Measurements from ENCODE around the gene SCO2.

Gene SCO2

GRCh38 chr22:50530877-50531545 is 5.6 kb upstream of the SCO2 start:
- Mint-ChIP-seq H3K4me1 (ENCODE audit: low read depth) (peaks cover 49% of the 10 kb centered on the region), H3K27ac (peak overlapping the region; percentile 97), H3K4me3 (peak overlapping the region; percentile 90), H3K9me3 (no peaks in the 10 kb centered on the region), H3K27me3 (no peaks in the 10 kb centered on the region), H3K36me3 (ENCODE audit: low read depth) (peaks cover 24% of the 10 kb centered on the region)
- peak; percentile 89 for DNase-seq

- no peak for DNase-seq
- H3K27me3 Mint-ChIP-seq: no peaks in the 10 kb centered on the region
- peaks cover 24% of the 10 kb centered on the region for H3K36me3 Mint-ChIP-seq (ENCODE audit: low read depth)
- H3K4me1 Mint-ChIP-seq (ENCODE audit: low read depth): peaks cover 49% of the 10 kb centered on the region
- no peaks in the 10 kb centered on the region for H3K9me3 Mint-ChIP-seq
- H3K4me3 Mint-ChIP-seq: peak overlapping the region; percentile 90
- peak overlapping the region; percentile 97 for H3K27ac Mint-ChIP-seq
These were observed 5.1 kb upstream of the SCO2 start for GRCh38 chr22:50530580-50530876.

GRCh38 chr22:50529897-50530579 is 4.6 kb upstream of the SCO2 start, which contains the start of gene TYMP:
Gene TYMP, minus strand, starts transcription at chr22:50530012. Its CDS starts 303 bp downstream, at chr22:50529709.
- peak within 1 kb of the TSS; percentile 97 for H3K27ac Mint-ChIP-seq
- no peaks in the 10 kb centered on the region for H3K9me3 Mint-ChIP-seq
- peak; percentile 86 for DNase-seq
- peaks cover 49% of the 10 kb centered on the region for H3K4me1 Mint-ChIP-seq (ENCODE audit: low read depth)
- H3K4me3 Mint-ChIP-seq: peak within 1 kb of the TSS; percentile 90
- no peaks in the 10 kb centered on the region for H3K27me3 Mint-ChIP-seq
- peaks cover 24% of the 10 kb centered on the region for H3K36me3 Mint-ChIP-seq (ENCODE audit: low read depth)

GRCh38 chr22:50529416-50529896 is 4.1 kb upstream of the SCO2 start:
- Mint-ChIP-seq H3K4me1 (ENCODE audit: low read depth) (peaks cover 51% of the 10 kb centered on the region), H3K27me3 (no peaks in the 10 kb centered on the region), H3K36me3 (ENCODE audit: low read depth) (peaks cover 30% of the 10 kb centered on the region), H3K27ac (peak overlapping the region; percentile 71), H3K9me3 (no peaks in the 10 kb centered on the region), H3K4me3 (peak overlapping the region; percentile 83)
- DNase-seq: no peak

GRCh38 chr22:50528682-50529415 is 3.5 kb upstream of the SCO2 start:
- DNase-seq: no peak
- Mint-ChIP-seq H3K4me3 (peak overlapping the region; percentile 83), H3K36me3 (ENCODE audit: low read depth) (peaks cover 36% of the 10 kb centered on the region), H3K27me3 (no peaks in the 10 kb centered on the region), H3K27ac (peak overlapping the region; percentile 93), H3K9me3 (no peaks in the 10 kb centered on the region), H3K4me1 (ENCODE audit: low read depth) (peaks cover 49% of the 10 kb centered on the region)

- Mint-ChIP-seq H3K4me3 (peak overlapping the region; percentile 83), H3K36me3 (ENCODE audit: low read depth) (peaks cover 43% of the 10 kb centered on the region), H3K9me3 (no peaks in the 10 kb centered on the region), H3K27ac (peak overlapping the region; percentile 93), H3K27me3 (no peaks in the 10 kb centered on the region), H3K4me1 (ENCODE audit: low read depth) (peaks cover 48% of the 10 kb centered on the region)
- no peak for DNase-seq
These were observed 2.7 kb upstream of the SCO2 start for GRCh38 chr22:50527921-50528681.

GRCh38 chr22:50526834-50527801 is 1.7 kb upstream of the SCO2 start:
- peak overlapping the region; percentile 83 for H3K4me3 Mint-ChIP-seq
- H3K4me1 Mint-ChIP-seq (ENCODE audit: low read depth): peaks cover 41% of the 10 kb centered on the region
- no peaks in the 10 kb centered on the region for H3K27me3 Mint-ChIP-seq
- no peaks in the 10 kb centered on the region for H3K9me3 Mint-ChIP-seq
- DNase-seq: peak; percentile 75
- H3K36me3 Mint-ChIP-seq (ENCODE audit: low read depth): peaks cover 51% of the 10 kb centered on the region
- peak overlapping the region; percentile 93 for H3K27ac Mint-ChIP-seq

GRCh38 chr22:50526108-50526833 is 873 bp upstream of the SCO2 start:
- peak overlapping the region; percentile 92 for H3K4me3 Mint-ChIP-seq
- H3K36me3 Mint-ChIP-seq (ENCODE audit: low read depth): peaks cover 60% of the 10 kb centered on the region
- H3K4me1 Mint-ChIP-seq (ENCODE audit: low read depth): peaks cover 41% of the 10 kb centered on the region
- no peaks in the 10 kb centered on the region for H3K9me3 Mint-ChIP-seq
- no peaks in the 10 kb centered on the region for H3K27me3 Mint-ChIP-seq
- H3K27ac Mint-ChIP-seq: peak overlapping the region; percentile 93
- peak; percentile 90 for DNase-seq

- H3K4me1 Mint-ChIP-seq (ENCODE audit: low read depth): peaks cover 39% of the 10 kb centered on the region
- peak overlapping the region; percentile 93 for H3K27ac Mint-ChIP-seq
- no peak for DNase-seq
- H3K9me3 Mint-ChIP-seq: no peaks in the 10 kb centered on the region
- H3K36me3 Mint-ChIP-seq (ENCODE audit: low read depth): peaks cover 62% of the 10 kb centered on the region
- peak overlapping the region; percentile 92 for H3K4me3 Mint-ChIP-seq
- no peaks in the 10 kb centered on the region for H3K27me3 Mint-ChIP-seq
These were observed 385 bp upstream of the SCO2 start for GRCh38 chr22:50525858-50526107.

- Mint-ChIP-seq H3K4me1 (ENCODE audit: low read depth) (peaks cover 39% of the 10 kb centered on the region), H3K9me3 (no peaks in the 10 kb centered on the region), H3K4me3 (peak overlapping the region; percentile 92), H3K36me3 (ENCODE audit: low read depth) (peaks cover 73% of the 10 kb centered on the region), H3K27ac (peak overlapping the region; percentile 93), H3K27me3 (no peaks in the 10 kb centered on the region)
- DNase-seq: no peak
These were observed 708 bp downstream of the SCO2 start for GRCh38 chr22:50524676-50525103.

GRCh38 chr22:50523806-50524675 is 1.4 kb downstream of the SCO2 start:
- DNase-seq: no peak

GRCh38 chr22:50523458-50523805 is 2.0 kb downstream of the SCO2 start:
- DNase-seq: no peak
- Mint-ChIP-seq H3K4me3 (peak overlapping the region; percentile 92), H3K27me3 (no peaks in the 10 kb centered on the region), H3K36me3 (ENCODE audit: low read depth) (peaks cover 80% of the 10 kb centered on the region), H3K27ac (peak overlapping the region; percentile 74), H3K4me1 (ENCODE audit: low read depth) (peaks cover 32% of the 10 kb centered on the region), H3K9me3 (no peaks in the 10 kb centered on the region)

More at GRCh38 chr22:50523806-50524675, 1.4 kb downstream of the SCO2 start:
- H3K9me3 Mint-ChIP-seq: no peaks in the 10 kb centered on the region
- peak overlapping the region; percentile 93 for H3K27ac Mint-ChIP-seq
- no peaks in the 10 kb centered on the region for H3K27me3 Mint-ChIP-seq
- H3K4me3 Mint-ChIP-seq: peak overlapping the region; percentile 92
- peaks cover 38% of the 10 kb centered on the region for H3K4me1 Mint-ChIP-seq (ENCODE audit: low read depth)
- H3K36me3 Mint-ChIP-seq (ENCODE audit: low read depth): peaks cover 78% of the 10 kb centered on the region

All from activated T-cell treated with anti-CD3 and anti-CD28 coated beads, Interleukin-2, amount 50 U/mL, for 24 hours (primary cell).